Measurements from ENCODE around the gene MSH3.

The MSH3 gene

GRCh38 chr5:80688648-80689420, 34.4 kb downstream of the MSH3 start:
- TF ChIP-seq, protein P1, sequence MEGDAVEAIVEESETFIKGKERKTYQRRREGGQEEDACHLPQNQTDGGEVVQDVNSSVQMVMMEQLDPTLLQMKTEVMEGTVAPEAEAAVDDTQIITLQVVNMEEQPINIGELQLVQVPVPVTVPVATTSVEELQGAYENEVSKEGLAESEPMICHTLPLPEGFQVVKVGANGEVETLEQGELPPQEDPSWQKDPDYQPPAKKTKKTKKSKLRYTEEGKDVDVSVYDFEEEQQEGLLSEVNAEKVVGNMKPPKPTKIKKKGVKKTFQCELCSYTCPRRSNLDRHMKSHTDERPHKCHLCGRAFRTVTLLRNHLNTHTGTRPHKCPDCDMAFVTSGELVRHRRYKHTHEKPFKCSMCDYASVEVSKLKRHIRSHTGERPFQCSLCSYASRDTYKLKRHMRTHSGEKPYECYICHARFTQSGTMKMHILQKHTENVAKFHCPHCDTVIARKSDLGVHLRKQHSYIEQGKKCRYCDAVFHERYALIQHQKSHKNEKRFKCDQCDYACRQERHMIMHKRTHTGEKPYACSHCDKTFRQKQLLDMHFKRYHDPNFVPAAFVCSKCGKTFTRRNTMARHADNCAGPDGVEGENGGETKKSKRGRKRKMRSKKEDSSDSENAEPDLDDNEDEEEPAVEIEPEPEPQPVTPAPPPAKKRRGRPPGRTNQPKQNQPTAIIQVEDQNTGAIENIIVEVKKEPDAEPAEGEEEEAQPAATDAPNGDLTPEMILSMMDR (IDR thresholded peaks at IDR 0.05; ENCODE audit: control insufficient read depth, extremely low read depth, insufficient read depth), result no peak
- no peak for DNase-seq (ENCODE audit: low read depth)
- H3K4me3 ChIP-seq (ENCODE audit: low read depth, low read length), result no peak overlapping the region

DNA sequence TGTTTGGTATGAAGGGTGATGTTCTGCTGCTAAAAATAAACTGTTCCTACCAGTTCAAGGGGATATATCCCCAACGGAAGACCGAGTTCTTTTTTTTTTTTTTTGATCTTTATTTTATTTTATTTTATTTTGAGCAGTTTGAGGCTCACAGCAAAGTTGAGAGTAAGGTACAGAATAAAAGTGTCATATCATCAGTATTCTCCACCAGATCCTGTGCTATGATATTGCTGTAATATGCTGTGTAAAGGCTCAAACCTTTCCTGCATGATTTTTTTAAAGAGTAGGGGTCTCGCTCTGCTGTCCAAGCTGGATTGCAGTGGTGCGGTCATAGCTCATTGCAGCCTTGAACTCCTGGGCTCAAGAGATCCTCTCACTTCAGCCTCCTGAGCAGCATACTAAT, 35.2 kb downstream of the MSH3 start:
- TF ChIP-seq, protein P1 (IDR thresholded peaks at IDR 0.05; ENCODE audit: control insufficient read depth, extremely low read depth, insufficient read depth), result no peak
- H3K4me3 ChIP-seq (ENCODE audit: low read depth, low read length), result no peak overlapping the region
- DNase-seq (ENCODE audit: low read depth), result no peak

GRCh38 chr5:80695666-80696065, 41.2 kb downstream of the MSH3 start:
- TF ChIP-seq, protein P1 (IDR thresholded peaks at IDR 0.05; ENCODE audit: control insufficient read depth, extremely low read depth, insufficient read depth), result no peak
- no peak overlapping the region for H3K4me3 ChIP-seq (ENCODE audit: low read depth, low read length)
- DNase-seq (ENCODE audit: low read depth), result no peak

DNA sequence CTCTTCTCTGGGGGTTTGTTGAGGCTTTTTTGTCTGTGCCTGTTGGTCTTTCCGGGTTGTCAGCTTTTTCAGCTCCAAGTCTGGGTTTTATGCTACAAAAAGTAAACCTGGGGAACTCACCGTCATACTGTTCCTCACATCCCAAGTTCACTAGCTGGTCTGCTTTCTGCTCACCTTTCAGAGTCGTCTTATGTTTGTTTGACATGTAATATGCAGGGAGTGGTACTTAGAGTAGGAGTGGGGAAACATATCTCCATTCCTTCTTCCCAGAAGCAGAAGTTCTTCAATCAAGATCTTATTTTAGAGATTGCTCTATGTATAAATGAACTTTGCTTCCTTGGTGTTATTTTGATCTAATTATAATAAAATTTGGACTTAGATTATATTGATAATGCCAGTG, 42.0 kb downstream of the MSH3 start:
- TF ChIP-seq, protein P1 (IDR thresholded peaks at IDR 0.05; ENCODE audit: control insufficient read depth, extremely low read depth, insufficient read depth), result no peak
- no peak for DNase-seq (ENCODE audit: low read depth)
- H3K4me3 ChIP-seq (ENCODE audit: low read depth, low read length), result no peak overlapping the region

DNA sequence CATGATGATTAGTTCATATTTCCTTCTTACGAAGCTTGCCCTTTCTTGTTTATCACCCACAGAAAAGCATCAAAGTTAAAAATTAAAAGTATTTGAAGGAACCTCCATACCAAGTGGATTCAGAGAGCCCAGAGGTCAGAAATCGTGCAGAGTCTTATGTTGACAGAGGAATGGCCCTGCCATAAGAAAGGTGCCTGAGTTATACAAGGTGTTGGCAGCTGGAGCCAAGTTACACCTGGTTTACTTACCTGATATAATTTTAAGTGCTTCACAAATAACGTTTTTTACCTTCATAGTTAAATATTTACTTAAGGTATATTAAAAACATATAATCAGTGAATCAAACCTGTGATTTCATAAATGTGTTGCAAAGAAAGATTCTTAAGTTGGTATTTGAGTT, 42.6 kb downstream of the MSH3 start:
- peak; percentile 81 for DNase-seq (ENCODE audit: low read depth)
- no peak overlapping the region for H3K4me3 ChIP-seq (ENCODE audit: low read depth, low read length)
- TF ChIP-seq, protein P1 (IDR thresholded peaks at IDR 0.05; ENCODE audit: control insufficient read depth, extremely low read depth, insufficient read depth), result no peak

- TF ChIP-seq, protein P1 (IDR thresholded peaks at IDR 0.05; ENCODE audit: control insufficient read depth, extremely low read depth, insufficient read depth), result no peak
- H3K4me3 ChIP-seq (ENCODE audit: low read depth, low read length), result no peak overlapping the region
Observed at GRCh38 chr5:80698369-80698768, 43.9 kb downstream of the MSH3 start.

DNA sequence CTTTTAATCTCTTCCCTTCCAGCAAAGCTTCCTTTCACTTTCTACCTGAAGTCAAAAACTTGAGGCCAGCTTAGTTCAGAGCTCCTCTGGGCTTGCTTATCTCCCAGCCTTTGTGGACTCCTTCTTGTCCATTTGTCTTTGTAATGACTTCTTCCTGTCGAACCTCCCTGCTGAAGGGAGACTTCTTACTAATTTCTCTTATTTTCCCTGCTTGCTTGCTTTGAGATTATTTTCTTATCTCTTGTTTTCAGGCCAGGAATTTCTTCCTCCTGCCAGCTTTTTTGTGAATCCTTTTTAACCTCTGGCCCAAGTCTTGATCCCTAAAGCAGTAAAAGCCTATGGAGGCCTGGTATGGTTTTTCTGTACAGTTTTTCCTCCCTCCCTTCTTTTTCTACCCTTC, 47.1 kb downstream of the MSH3 start:
- H3K4me3 ChIP-seq (ENCODE audit: low read depth, low read length), result no peak overlapping the region
- DNase-seq (ENCODE audit: low read depth), result no peak
- TF ChIP-seq, protein P1 (IDR thresholded peaks at IDR 0.05; ENCODE audit: control insufficient read depth, extremely low read depth, insufficient read depth), result no peak

More at GRCh38 chr5:80698369-80698768, 43.9 kb downstream of the MSH3 start:
- DNase-seq (ENCODE audit: low read depth), result peak; percentile 50

All from LNCaP clone FGC (cell line).